ENCODE data around the gene SPTBN1. TPM values are rescaled to one million over a fixed set of nuclear protein-coding genes. Genes with fewer than 3 reads are reported as not detected.

SPTBN1 gene
- total and polyA plus RNA-seq, 9 donors: 108 to 314 (median 232) TPM

- intact Hi-C loops (cut with DNase I): no loop called here
Measured at GRCh38 chr2:54646170-54646927, 190.2 kb downstream of the SPTBN1 start.

DNA sequence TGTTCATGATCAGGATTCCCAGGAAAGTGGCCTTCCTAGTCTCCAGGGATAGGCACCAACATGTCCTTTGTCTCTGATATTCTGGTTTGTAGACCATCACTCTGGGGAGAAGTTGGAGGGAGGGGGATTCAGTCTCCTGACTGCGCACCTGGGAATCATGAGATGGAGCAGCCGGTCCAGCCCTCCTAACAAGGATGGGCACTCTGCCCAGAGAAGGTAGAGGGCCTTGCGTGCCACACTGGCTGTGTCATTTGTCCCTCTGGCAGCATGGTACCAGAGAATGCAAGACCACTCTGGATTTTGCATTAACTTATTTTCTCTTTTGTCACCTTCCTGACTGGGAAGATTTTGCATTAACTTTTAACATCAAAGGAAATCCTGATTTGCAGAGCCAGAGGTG, 192.1 kb downstream of the SPTBN1 start:
- no peak overlapping the region for H3K27ac ChIP-seq
- intact Hi-C loops (cut with DNase I): no loop called here
- no peaks in the 10 kb centered on the region for H3K4me1 ChIP-seq (ENCODE audit: insufficient read depth)
- no peaks in the 10 kb centered on the region for H3K36me3 ChIP-seq
- no peaks in the 10 kb centered on the region for H3K27me3 ChIP-seq
- TF ChIP-seq EP300 (IDR thresholded peaks at IDR 0.05) (no peak), POLR2A (IDR thresholded peaks at IDR 0.05) (no peak)
- TF ChIP-seq, protein P1, sequence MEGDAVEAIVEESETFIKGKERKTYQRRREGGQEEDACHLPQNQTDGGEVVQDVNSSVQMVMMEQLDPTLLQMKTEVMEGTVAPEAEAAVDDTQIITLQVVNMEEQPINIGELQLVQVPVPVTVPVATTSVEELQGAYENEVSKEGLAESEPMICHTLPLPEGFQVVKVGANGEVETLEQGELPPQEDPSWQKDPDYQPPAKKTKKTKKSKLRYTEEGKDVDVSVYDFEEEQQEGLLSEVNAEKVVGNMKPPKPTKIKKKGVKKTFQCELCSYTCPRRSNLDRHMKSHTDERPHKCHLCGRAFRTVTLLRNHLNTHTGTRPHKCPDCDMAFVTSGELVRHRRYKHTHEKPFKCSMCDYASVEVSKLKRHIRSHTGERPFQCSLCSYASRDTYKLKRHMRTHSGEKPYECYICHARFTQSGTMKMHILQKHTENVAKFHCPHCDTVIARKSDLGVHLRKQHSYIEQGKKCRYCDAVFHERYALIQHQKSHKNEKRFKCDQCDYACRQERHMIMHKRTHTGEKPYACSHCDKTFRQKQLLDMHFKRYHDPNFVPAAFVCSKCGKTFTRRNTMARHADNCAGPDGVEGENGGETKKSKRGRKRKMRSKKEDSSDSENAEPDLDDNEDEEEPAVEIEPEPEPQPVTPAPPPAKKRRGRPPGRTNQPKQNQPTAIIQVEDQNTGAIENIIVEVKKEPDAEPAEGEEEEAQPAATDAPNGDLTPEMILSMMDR (IDR thresholded peaks at IDR 0.05): no peak
- H3K9me3 ChIP-seq: no peaks in the 10 kb centered on the region
- DNase-seq: no peak
- H3K4me3 ChIP-seq: no peak overlapping the region
- 96 to 100% (median 98%) methylated on average over 3 of the region's 3 CpGs for WGBS, 3 donors

More at GRCh38 chr2:54646170-54646927, 190.2 kb downstream of the SPTBN1 start:
- Histone ChIP-seq H3K4me1 (ENCODE audit: insufficient read depth) (no peaks in the 10 kb centered on the region), H3K27ac (no peak overlapping the region), H3K36me3 (no peaks in the 10 kb centered on the region), H3K9me3 (no peaks in the 10 kb centered on the region), H3K4me3 (no peak overlapping the region), H3K27me3 (no peaks in the 10 kb centered on the region)
- no peak for DNase-seq
- no peak for TF ChIP-seq EP300 (IDR thresholded peaks at IDR 0.05)
- TF ChIP-seq, protein P1 (IDR thresholded peaks at IDR 0.05): no peak
- no peak for TF ChIP-seq POLR2A (IDR thresholded peaks at IDR 0.05)
- 87 to 88% (median 88%) methylated on average over 16 of the region's 16 CpGs for WGBS, 3 donors

- Histone ChIP-seq H3K4me1 (ENCODE audit: insufficient read depth) (no peaks in the 10 kb centered on the region), H3K27ac (no peak overlapping the region), H3K9me3 (no peaks in the 10 kb centered on the region), H3K4me3 (no peak overlapping the region), H3K36me3 (no peaks in the 10 kb centered on the region), H3K27me3 (no peaks in the 10 kb centered on the region)
- DNase-seq: no peak
- 92 to 97% (median 93%) methylated on average over 4 of the region's 4 CpGs for WGBS, 3 donors
- TF ChIP-seq POLR2A (IDR thresholded peaks at IDR 0.05): no peak
- no peak for TF ChIP-seq EP300 (IDR thresholded peaks at IDR 0.05)
- TF ChIP-seq, protein P1 (IDR thresholded peaks at IDR 0.05): no peak
- intact Hi-C loops (cut with DNase I): no loop called here
Measured at GRCh38 chr2:54649191-54649590, 193.1 kb downstream of the SPTBN1 start.

DNA sequence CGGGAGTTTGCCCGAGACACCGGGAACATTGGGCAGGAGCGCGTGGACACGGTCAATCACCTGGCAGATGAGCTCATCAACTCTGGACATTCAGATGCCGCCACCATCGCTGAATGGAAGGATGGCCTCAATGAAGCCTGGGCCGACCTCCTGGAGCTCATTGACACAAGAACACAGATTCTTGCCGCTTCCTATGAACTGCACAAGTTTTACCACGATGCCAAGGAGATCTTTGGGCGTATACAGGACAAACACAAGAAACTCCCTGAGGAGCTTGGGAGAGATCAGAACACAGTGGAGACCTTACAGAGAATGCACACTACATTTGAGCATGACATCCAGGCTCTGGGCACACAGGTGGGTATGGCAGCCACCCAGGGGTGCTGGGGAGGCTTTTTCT, 193.5 kb downstream of the SPTBN1 start:
- intact Hi-C loops (cut with DNase I): no loop called here
- Histone ChIP-seq H3K27ac (no peak overlapping the region), H3K9me3 (no peaks in the 10 kb centered on the region), H3K4me3 (no peak overlapping the region), H3K4me1 (ENCODE audit: insufficient read depth) (no peaks in the 10 kb centered on the region), H3K36me3 (no peaks in the 10 kb centered on the region), H3K27me3 (no peaks in the 10 kb centered on the region)
- WGBS, 3 donors: 96 to 97% (median 97%) methylated on average over 12 of the region's 12 CpGs
- no peak for DNase-seq
- TF ChIP-seq POLR2A (IDR thresholded peaks at IDR 0.05) (no peak), EP300 (IDR thresholded peaks at IDR 0.05) (no peak)
- TF ChIP-seq, protein P1 (IDR thresholded peaks at IDR 0.05): no peak

All from ovary (tissue), 9 donors.